Stimulated activated CD4-positive, alpha-beta T cell treated with anti-CD3 and anti-CD28 coated beads, Interleukin-12 subunit alpha, Interleukin-12 subunit beta, amount 100 ng/mL, for 4 hours (primary cell): ENCODE data around the gene IQCK.

Experiments used
- DNase-seq: peaks from one replicate; pipeline ENCODE4 v3.0.0-alpha.2; 2020

Gene IQCK

GRCh38 chr16:19722269-19722952, 4.3 kb downstream of the IQCK start:
- no peak for DNase-seq

- DNase-seq = no peak
These were observed 4.9 kb downstream of the IQCK start for GRCh38 chr16:19722981-19723380.

GRCh38 chr16:19728636-19728965, 10.5 kb downstream of the IQCK start:
- DNase-seq = no peak

DNA sequence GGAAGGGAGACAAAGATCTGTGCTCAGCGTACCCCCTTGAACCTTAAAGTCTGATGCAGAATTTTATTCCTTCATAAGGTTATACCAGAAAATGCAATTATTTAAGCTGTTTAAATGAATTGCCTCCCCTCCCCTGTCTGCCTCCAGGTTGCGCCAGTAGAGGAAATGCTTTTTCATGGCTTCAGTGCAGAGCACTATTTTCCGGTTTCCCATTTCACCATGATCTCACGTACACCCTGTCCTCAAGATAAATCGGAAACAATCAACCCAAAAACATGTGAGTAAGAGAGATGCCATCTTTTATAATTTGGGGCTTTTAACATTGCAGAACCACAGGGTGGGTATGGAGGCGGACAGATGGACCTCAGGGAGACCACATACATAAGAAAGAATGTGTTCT, 15.5 kb downstream of the IQCK start:
- no peak for DNase-seq

- no peak for DNase-seq
These were observed 17.2 kb downstream of the IQCK start for GRCh38 chr16:19735074-19735867.

DNA sequence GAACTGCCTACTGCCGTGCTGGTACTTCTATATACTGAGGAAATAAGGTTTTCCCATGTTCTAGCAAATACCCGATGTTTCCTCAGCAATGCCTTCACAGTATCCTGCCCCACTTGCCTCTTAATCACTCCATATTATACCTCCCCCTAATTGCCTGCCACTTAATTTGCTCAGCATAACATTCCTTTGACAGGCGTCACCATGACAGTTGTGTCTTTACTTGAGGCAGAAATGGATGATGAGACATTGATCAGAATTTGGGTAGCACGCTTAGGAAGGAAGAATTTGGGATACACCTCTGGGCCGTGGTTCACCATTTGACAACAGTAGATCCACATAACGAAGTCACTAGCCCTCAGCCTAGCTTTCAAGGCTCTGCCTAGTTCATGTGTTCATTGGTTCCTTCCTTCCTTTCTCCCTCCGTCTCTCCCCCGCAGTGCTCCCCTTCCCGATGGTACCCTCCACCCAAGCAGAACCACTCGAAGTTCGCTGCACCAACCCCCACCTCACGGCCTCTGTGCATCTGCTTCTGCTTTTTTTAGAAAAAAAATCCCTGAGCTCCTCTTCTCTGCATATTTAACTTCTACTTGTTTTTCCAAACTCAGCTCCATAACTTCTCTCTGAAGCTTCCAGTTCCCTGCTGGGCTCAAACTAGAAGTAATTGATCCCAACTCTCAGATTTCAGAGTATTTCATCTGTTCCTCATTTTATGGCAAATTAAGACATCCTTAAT, 19.4 kb downstream of the IQCK start:
- DNase-seq = no peak

DNA sequence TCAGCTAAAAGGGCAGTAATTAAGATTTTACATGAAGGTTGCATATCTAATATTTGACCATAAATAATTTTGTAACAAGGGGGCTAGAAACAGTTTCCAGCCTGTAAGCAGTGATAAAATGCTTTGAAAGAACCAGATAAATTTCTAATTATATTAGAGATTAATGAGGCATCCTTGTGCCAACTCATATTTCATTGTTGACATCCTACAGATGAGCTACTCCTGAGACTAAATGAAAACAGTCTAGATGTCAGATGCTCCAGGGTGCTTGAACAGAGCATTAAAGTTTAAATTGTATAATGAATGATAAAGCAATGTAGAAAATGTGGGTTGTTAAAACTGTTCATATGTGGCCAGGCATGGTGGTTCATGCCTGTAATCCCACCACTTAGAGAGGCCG, 23.3 kb downstream of the IQCK start:
- no peak for DNase-seq

DNA sequence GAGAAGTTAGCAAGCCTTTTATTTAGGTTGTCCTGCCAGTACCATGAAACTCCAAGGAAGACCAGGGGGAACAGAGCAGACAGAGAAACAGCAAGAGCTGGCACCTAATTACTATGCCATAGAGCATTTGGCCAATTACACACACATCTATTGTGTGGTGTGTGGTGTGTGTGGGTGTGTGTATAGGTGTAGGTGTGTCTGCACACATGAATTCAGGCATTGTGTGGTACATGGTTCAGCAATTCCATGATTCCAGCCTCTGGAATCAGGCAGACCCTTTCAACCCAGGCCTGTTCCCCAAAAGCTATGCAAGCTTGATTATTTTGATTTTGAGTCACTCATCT, 25.7 kb downstream of the IQCK start:
- no peak for DNase-seq

- DNase-seq = no peak
These were observed 26.6 kb downstream of the IQCK start for GRCh38 chr16:19744670-19745069.

DNA sequence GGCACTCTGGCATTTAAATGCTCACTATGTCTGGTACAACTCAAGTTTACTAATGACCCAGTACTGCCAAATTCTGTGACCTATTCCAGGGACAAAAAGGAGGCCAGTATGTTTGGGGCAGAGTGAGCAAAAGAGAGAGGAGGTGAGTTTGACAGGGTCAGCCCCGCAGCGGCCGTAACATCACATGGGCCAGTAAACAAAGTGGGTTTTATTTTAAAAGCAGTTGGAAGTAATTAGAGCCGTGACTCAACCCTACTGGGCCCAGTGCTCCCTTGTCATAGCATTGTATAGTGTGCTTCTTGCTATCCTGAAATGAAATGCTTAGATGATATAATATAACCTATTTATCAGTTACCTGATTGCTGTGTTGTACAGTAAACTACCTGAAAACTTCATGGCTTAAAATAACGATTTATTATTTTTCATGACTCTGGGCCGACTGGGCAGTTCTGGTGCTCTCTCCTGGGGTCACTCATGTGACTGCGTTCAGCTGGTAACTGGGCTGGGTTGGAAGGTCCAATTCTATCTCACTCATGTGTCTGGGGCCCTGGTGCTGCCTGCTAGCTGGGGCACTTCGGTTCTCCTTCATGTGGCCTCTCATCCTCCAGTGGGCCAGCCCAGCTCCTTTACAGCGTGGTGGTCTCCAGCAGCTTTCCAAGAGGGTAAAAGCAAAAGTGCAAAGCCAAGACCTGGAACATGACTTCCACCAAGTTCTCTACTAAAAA, 27.4 kb downstream of the IQCK start:
- DNase-seq = no peak

DNA sequence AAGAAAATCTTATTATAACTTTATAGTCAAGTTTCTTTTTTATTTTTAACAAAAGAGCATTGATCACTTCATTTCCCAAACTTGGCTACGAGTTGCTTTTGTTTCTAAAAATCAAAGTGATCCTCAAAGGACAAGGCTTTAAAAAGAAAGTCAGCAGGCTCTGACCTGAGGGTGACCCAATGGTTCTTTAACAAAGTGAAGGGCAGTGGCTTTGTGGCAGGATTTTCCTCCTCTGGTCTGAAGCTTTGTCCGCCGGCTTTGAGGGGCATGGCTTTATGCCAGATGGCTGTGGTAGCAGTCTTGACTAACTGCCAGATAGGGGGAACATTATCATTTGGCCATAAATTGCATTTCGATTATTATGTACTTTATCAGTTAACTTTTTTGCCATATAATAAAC, 28.5 kb downstream of the IQCK start:
- no peak for DNase-seq

DNA sequence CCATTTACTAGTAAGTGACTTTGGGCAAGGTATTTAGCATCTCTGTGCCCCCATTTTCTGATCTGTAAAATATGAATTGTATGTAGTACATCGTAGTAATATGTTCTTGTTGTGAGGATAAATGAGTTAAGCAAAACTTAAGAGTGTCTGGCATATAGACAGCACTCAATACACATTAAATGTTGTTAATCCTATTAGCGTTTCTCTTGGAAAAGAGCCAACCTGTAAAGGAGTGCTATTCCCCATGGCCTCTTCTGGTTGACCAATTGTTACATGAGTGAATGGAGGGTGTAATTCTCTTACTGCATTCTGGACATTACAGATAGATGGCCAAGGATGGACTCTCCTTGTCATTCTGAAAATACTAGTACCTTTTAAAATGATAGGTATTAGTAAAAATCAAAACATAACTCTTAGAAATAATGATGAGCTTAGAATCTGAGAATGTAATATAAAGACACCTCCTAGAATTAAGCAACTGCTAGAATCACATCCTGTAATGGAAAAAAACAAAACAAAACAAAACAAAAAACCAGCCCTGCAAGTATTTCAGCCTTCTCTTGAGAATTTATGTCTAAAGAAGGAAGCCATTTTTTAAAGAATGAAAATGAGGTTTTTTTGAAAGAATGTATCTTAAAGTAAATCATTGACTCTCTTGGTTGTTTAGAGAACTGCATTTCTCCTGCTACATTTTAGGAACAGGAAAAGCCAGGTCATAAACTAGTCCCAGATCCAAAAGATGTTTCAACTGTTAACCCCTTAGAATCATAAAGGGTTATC, 30.5 kb downstream of the IQCK start:
- no peak for DNase-seq

DNA sequence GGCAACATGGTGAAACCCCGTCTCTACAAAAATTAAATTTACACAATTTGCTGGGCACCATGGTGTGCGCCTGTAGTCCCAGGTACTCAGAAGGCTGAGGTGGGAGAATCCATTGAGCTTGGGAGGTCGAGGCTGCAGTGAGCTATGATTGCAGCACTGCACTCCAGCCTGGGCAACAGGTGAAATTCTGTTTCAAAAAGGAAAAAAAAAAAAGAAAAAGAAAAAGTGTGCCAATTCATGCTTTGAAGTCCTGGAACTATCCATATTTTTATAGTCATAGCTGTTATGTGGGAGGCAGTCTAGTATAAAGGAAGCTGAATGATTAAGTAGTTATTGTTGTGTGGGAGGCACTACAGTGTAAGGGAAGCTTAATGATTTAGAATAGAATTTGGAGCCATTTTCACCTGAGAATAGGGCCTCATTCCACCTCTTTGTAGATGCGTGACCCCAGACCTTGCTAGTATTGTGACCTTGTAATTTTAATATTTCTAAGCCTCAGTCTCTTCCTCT, 31.6 kb downstream of the IQCK start:
- DNase-seq = no peak

GRCh38 chr16:19751478-19752385, 33.7 kb downstream of the IQCK start:
- DNase-seq = no peak

- DNase-seq = no peak
These were observed 36.0 kb downstream of the IQCK start for GRCh38 chr16:19753815-19754643.

DNA sequence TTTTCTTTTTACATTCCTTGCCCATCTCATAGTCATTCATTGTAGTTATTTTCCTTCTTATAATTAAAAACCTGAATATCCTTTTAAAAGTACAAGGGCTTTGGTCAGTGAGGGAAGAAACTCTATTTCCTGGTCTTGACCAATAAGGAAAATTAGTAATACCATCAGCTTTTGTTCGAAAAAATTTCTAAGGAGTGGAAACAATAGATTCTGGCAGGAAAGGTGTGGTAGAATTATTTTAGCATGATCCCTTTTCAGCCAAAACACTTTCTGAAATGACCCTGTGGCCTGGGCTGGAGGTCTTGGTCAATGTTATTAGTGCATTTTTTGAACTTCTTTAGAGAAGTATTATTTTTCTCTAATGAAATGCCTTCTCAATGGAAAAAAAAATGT, 36.6 kb downstream of the IQCK start:
- DNase-seq = no peak

GRCh38 chr16:19755268-19755667, 37.2 kb downstream of the IQCK start:
- DNase-seq = no peak

DNA sequence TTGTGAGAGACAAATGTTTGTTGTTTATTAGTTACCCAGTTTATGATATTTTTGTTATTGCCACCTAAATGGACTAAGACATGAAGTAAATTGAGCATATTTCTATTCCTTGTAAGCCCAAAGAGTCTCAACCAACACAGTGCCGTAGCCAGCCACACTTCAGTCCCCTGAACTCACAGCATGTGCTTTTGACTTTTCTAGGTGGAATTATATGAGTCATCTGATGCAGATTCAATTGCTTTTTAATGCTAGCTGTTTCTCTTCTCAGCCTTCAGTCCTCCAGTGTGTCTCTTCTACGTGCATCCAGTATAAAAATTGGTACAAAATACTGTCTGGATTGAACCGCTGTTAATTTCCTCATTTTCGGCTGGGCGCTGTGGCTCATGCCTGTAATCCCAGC, 39.0 kb downstream of the IQCK start:
- DNase-seq = no peak

DNA sequence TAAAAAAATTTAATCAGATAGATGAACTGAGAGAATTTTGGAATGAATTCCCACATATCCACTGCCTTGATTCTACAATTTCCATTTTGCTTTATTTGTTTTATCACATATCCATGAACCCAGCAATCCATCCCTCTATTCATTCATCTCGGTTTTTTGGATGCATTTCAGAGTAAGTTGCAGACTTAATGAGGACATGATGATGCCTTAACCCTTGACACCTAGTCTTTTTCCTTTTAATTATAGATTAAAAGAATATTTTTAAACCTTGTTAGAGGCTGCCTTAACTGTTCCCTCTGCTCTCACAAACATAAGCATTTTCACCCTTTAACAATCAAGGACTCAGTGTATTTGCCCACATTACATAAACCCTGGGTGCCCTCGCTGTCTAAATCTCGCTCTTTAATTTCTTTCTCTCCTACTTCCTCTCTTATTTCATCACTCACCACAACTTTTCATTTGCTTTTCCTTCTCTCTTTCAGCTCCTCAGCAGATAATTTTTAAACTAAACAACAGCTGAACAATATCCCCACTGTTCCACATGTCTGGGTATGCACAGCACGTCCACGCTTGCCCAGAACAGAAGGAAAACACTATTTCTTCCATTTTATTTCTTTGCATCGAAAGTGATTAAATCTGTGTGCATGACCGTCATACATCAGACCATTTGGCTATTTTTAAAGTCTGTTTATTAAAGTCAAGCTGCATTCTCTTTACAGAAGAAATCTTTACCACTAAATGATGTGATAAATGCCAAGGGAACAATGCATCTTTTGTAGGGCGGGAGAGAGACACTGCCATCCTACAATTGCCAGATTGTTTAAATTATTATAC, 39.9 kb downstream of the IQCK start:
- DNase-seq = no peak
